Measurements from ENCODE around the gene SPRR3.

DNA sequence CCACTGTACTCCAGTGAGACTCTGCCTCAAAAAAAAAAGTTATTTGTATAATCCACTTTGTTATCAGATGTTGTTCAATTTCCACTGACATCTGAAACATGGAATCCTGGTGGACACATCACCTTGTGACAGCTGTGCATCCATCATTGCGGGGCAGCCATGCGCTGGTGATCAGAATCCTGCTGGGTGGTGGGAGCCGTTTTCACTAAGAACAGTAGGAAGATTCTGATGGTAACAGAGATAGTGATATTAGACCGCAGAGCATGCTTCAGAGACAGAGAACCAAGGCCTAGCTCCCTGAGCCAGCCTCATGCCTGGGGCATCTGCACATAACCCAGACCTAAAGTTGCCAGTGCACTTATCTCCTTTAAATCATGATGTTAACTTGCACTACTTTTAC lies 3.1 kb upstream of the SPRR3 start:
- TF ChIP-seq EZH2 (IDR thresholded peaks at IDR 0.05; ENCODE audit: insufficient read depth, poor library complexity, severe bottlenecking), result no peak
- TF ChIP-seq EZH2phosphoT487 (IDR thresholded peaks at IDR 0.05; ENCODE audit: insufficient read depth, low read depth), result no peak

Data from GM23248 (cell line).